K562 (cell line): ENCODE data around the gene LEAP2. TPM values are rescaled to one million over a fixed set of nuclear protein-coding genes. Genes with fewer than 3 reads are reported as not detected.

Experiments
- E2F6 ChIP-seq, 2 experiments: IDR thresholded peaks; 2 replicates each; pipeline ENCODE4 v1.6.1; 2011; ENCODE audit warnings: borderline replicate concordance in 1 of 2, control low read depth in 1 of 2, low read depth in 1 of 2, low read length in 1 of 2, mild to moderate bottlenecking in 1 of 2, mixed read lengths in 1 of 2, moderate library complexity in 1 of 2; ENCODE audit not compliant: insufficient read depth in 1 of 2, insufficient read length in 1 of 2, poor library complexity in 1 of 2, severe bottlenecking in 1 of 2; ENCODE audit errors: extremely low read depth in 1 of 2
- ETS1 ChIP-seq: conservative IDR thresholded peaks from 2 replicates; pipeline ENCODE4 v1.6.1; 2011; ENCODE audit warnings: low read depth, mild to moderate bottlenecking, low read length; ENCODE audit not compliant: control insufficient read depth
- FOXK2 ChIP-seq, 2 experiments: fragments of 450-650 bp; IDR thresholded peaks in 1 of 2; conservative IDR thresholded peaks in 1 of 2; 2 replicates each; pipeline ENCODE4 v1.6.1; 2016; ENCODE audit warnings: low read depth in 2 of 2, mild to moderate bottlenecking in 1 of 2
- GATAD2A ChIP-seq: fragments of 450-650 bp; IDR thresholded peaks from 2 replicates; pipeline ENCODE4 v1.6.1; 2017
- GATAD2B ChIP-seq: fragments of 450-650 bp; IDR thresholded peaks from 2 replicates; pipeline ENCODE4 v1.6.1; 2017; ENCODE audit warnings: mild to moderate bottlenecking, borderline replicate concordance
- HCFC1 ChIP-seq: IDR thresholded peaks from 2 replicates; pipeline ENCODE4 v1.6.1; 2012; ENCODE audit warnings: low read depth, low read length, improper control_type of control experiment
- HDAC3 ChIP-seq: fragments of 450-650 bp; IDR thresholded peaks from 2 replicates; pipeline ENCODE4 v1.6.1; 2018; ENCODE audit warnings: borderline replicate concordance, mild to moderate bottlenecking, moderate library complexity; ENCODE audit not compliant: partially characterized antibody
- MAFF ChIP-seq: IDR thresholded peaks from 2 replicates; pipeline ENCODE4 v1.6.1; 2012; ENCODE audit warnings: low read length, improper control_type of control experiment
- MTF1 ChIP-seq: fragments of 250-450 bp; sonication (Bioruptor Pico); IDR thresholded peaks from 2 replicates; pipeline ENCODE4 v1.9.0; 2021; ENCODE audit warnings: moderate library complexity, mild to moderate bottlenecking, inconsistent platforms, borderline replicate concordance
- NEUROD1 ChIP-seq: fragments of 150-350 bp; IDR thresholded peaks from 2 replicates; pipeline ENCODE4 v1.6.1; 2014; ENCODE audit warnings: borderline replicate concordance, low read length, low read depth; ENCODE audit not compliant: partially characterized antibody
- POU5F1 ChIP-seq: fragments of 150-350 bp; IDR thresholded peaks from 2 replicates; pipeline ENCODE4 v1.6.1; 2014; ENCODE audit warnings: borderline replicate concordance, low read length, low read depth, mild to moderate bottlenecking; ENCODE audit not compliant: partially characterized antibody
- RREB1 ChIP-seq: fragments of 250-450 bp; sonication (Bioruptor Pico); IDR thresholded peaks from 2 replicates; pipeline ENCODE4 v1.4.0; 2020
- ZBTB49 ChIP-seq: sonication (generic); formaldehyde crosslinking; IDR thresholded peaks from 2 replicates; pipeline ENCODE4 v1.8.0; 2022; ENCODE audit warnings: missing genetic modification reagents, mild to moderate bottlenecking, borderline replicate concordance
- ZNF143 ChIP-seq: sonication (generic); formaldehyde crosslinking; IDR thresholded peaks from 2 replicates; pipeline ENCODE4 v1.9.0; 2022; ENCODE audit warnings: mild to moderate bottlenecking, missing genetic modification reagents
- ZNF311 ChIP-seq: fragments of 250-450 bp; sonication (Bioruptor Pico); IDR thresholded peaks from 2 replicates; pipeline ENCODE4 v1.4.0; 2020; ENCODE audit warnings: mild to moderate bottlenecking, moderate library complexity
- polyA plus RNA-seq, 8 experiments: library from polyadenylated mRNA; depleted of rRNA in 4 of 8; stranded (reverse) in 5 of 8; unstranded in 3 of 8; fragments of >200 nt; fragmentation: Nextera tagmentation in 2 of 8; fragmentation: Illumina TruSeq in 1 of 8; extraction: Ambion mirVana in 2 of 8; extraction: Trizol in 1 of 8; gene quantifications; 2 replicates each; pipeline versions ENCODE4 v1.2.1 to v1.2.3, GENCODE V29; 2011 to 2014; ENCODE audit warnings: inconsistent platforms in 1 of 8, missing spikeins in 1 of 8
- total RNA-seq, 7 experiments: library from RNA; depleted of rRNA in 6 of 7; stranded (reverse); fragments of >200 nt in 6 of 7; fragmentation: Illumina TruSeq in 2 of 7; extraction: Trizol in 2 of 7; gene quantifications; 2 replicates each; pipeline versions ENCODE4 v1.2.1 to v1.2.3, GENCODE V29; 2011 to 2021; ENCODE audit warnings: low replicate concordance in 1 of 7

The LEAP2 gene
- total and polyA plus RNA-seq, 9 of the 15 experiments (the other 6 are each of a cell fraction or from before 2014, with no cell fraction given): 1.1 to 5.6 (median 2.5) TPM

GRCh38 chr5:132830436-132831094 lies 42.9 kb upstream of the LEAP2 start, which contains the start of gene SHROOM1 (continued):
- peak in 1 of 2 experiments; percentile 32; a peak in 2 of 4 replicates for TF ChIP-seq FOXK2 (conservative IDR thresholded peaks at IDR 0.05 in 1 of 2, IDR thresholded peaks at IDR 0.05 in 1 of 2; ENCODE audit: low read depth in 2 of 2)
- TF ChIP-seq ZNF311 (CRISPR knock-in tag): no peak
- 0 out of 2 replicates have a peak, but pooled peaks have one; percentile 1 for TF ChIP-seq GATAD2B
- no peak for TF ChIP-seq POU5F1
- TF ChIP-seq HDAC3: no peak
- TF ChIP-seq MTF1 (CRISPR knock-in tag): no peak
- TF ChIP-seq NEUROD1: no peak
- peak; percentile 72 to 89 for TF ChIP-seq E2F6 (IDR thresholded peaks at IDR 0.05; ENCODE audit: borderline replicate concordance in 1 of 2, extremely low read depth in 1 of 2, insufficient read depth in 1 of 2, insufficient read length in 1 of 2, low read depth in 1 of 2, low read length in 1 of 2, poor library complexity in 1 of 2, severe bottlenecking in 1 of 2)
- no peak for TF ChIP-seq ETS1
- no peak for TF ChIP-seq MAFF
- TF ChIP-seq RREB1 (CRISPR knock-in tag): peak; percentile 89
- no peak for TF ChIP-seq ZBTB49
- no peak for TF ChIP-seq GATAD2A
- no peak; the same call in 1 of the 2 replicates for TF ChIP-seq HCFC1
- no peak for TF ChIP-seq ZNF143 (CRISPR knock-in tag)
